Cardiac septum (tissue), 1 donor: ENCODE results near the gene COLEC12. TPM values are rescaled to one million over a fixed set of nuclear protein-coding genes. Genes with fewer than 3 reads are reported as not detected.

ENCODE experiments used
- DNase-seq: peaks from one replicate; pipeline ENCODE4 v3.0.0-alpha.2; 2020; ENCODE audit warnings: low spot score
- intact Hi-C: fragments of 100-400 bp; cut with DNase I; formaldehyde crosslinking; loops from one replicate; pipeline ENCODE4 v1.14.0; 2022
- total RNA-seq: library from RNA; stranded (reverse); fragmentation: NEBNext Ultra II Directional; extraction: Animal tissue kit (Norgen Biotek cat#: 25700); gene quantifications from one replicate; pipeline ENCODE4 v1.2.1, GENCODE V29; 2021
- donor health status: DM: no; HTN: no; CAD: no.

Gene COLEC12
- total RNA-seq, 1 donor from 2014 or later, result 5.5 TPM

DNA sequence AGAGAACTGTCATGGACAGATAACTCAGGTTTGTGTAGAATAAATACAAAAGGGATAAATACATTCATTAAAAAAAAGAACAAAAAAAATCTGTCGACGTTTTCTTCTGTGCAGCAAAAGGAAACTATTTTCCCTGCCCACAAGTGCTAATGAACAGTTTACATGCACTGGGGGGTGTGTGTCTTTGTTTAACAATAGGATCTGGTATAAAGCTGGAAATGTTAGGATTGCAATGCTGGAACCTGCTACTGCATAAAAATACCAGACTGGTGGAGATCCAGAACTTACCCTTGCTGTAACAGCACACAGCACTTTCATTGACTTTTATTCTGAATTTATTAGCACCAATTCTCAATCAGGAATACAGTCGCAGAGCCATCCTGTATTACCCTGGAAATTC lies 148.1 kb downstream of the COLEC12 start:
- DNase-seq, result no peak
- intact Hi-C loops, result no loop called here

DNA sequence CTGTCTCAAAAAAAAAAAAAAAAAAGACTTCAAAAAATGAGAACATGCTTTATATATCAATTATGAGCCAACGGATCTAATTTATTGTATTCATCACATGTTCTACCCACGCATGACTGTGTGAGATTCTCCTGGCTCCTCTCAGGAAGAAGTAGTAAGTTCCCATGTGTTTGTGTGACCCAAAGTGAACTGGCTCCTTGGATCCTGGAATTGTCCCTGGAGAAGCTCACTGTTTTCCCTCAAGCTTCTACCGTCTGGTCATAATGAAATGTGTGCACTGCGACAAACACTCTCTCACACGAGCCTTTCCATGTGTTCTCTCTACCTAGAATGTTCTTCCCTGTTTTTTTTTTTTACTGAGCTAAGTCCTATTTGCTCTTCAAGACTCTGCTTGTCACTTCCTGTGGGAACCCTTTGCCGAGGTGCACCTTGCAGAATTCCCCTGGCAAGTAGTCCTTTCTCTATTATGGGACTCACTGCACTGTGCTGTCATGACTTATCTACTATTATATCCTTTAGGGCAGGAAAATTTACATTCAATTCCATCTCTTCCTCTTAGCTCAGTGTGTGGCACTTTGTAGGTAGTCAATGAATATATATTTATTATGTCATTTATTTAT lies 149.4 kb downstream of the COLEC12 start:
- no peak for DNase-seq
- intact Hi-C loops, result no loop called here

DNA sequence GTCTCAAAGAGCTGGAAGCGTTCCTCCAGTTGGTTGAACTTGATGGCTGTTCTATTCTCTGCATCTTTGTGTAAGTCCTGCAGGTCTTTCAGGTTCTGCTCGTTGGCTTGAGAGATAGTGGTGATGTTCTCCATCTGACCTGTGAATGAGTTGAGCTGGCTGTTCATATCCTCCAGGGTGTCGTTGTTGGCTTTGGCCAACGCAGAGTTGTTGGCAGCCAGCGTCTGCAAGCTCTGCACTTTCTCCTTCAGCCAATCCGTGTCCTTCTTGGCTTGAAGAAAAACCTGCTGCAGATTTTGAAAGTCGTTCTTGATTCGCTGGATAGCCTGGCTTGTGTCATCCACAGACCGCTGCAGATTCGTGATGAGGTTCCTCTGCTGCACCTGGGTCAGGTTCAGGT lies 153.9 kb downstream of the COLEC12 start:
- no peak for DNase-seq
- intact Hi-C loops, result no loop called here

DNA sequence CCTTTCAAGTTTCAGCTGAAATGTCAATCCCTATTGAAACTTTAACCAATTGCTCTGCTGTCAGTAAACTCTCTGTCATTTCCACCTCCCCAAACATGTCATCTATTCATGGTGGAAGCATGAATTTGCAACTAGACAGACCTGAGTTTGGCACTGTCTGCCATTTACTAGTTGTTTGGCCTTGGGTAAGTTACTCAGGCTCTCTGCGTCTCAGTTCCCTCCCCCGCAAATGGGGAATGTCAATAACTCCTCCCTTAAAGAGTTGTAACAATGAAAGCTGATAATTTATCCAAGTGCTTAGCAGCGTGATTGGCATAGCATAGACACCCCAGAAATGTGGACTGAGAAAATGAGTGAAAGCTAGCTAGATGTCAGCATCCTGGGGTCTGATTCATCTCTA lies 159.4 kb downstream of the COLEC12 start:
- intact Hi-C loops, result no loop called here
- DNase-seq, result no peak

DNA sequence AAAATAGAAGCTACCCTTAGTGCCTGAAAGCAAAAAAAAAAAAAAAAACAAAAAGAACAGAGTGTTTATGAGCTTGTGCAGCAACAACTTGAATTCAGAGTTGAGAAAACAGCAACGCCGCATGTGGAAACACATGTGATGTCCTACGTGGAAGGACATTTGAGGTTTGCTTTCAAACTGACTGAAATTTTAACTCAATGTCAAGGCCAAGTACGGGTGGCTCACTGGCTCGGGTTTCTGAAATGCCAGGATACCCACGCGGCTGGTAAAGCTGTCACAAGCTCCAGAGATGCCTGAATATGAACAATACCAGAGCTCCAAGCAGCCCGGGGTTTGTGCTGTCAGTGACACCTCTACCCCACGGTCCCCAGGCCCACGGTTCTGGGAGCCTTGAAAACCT lies 160.5 kb downstream of the COLEC12 start:
- DNase-seq, result no peak
- intact Hi-C loops, result no loop called here

DNA sequence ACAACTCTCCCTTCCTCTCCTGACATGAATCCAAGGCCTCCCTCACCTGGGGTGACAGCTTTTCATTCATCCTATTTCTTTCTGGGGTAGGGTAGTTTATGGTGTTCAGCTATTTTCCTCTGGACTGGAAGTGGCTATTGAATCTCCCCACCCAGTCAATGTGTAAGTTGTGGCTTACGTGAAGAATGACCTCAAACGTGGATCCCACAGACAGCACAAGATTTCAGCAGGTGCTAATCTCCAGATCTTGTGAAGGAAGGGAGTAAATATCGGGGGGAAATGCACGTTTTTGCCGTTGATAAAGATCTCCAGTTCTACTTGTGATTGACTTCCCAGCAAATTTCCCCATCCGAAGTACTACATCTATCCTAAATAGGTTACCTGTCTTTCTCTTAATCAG lies 161.3 kb downstream of the COLEC12 start:
- intact Hi-C loops, result no loop called here

DNA sequence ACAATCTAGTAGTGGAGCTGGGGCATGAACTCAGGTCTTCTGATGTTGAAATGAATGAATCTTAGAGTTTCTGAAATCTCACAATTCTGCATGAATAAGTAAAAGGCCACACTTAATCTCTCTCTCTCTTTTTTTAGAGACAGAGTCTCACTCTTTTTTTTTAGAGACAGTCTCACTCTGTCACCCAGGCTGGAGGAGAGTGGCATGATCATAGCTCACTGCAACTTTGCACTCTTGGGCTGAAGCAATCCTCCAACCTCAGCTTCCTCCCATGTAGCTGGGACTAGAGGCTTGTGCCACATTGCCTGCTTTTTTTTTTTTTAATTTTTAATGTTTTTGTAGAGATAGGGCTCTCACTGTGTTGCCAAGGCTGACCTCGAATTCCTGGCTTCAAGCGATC lies 163.8 kb downstream of the COLEC12 start:
- intact Hi-C loops, result no loop called here
- no peak for DNase-seq

More for the DNA sequence above, 161.3 kb downstream of the COLEC12 start:
- DNase-seq, result peak; percentile 20

GRCh38 chr18:335733-336132 lies 164.8 kb downstream of the COLEC12 start:
- no peak for DNase-seq
- intact Hi-C loops, result no loop called here

DNA sequence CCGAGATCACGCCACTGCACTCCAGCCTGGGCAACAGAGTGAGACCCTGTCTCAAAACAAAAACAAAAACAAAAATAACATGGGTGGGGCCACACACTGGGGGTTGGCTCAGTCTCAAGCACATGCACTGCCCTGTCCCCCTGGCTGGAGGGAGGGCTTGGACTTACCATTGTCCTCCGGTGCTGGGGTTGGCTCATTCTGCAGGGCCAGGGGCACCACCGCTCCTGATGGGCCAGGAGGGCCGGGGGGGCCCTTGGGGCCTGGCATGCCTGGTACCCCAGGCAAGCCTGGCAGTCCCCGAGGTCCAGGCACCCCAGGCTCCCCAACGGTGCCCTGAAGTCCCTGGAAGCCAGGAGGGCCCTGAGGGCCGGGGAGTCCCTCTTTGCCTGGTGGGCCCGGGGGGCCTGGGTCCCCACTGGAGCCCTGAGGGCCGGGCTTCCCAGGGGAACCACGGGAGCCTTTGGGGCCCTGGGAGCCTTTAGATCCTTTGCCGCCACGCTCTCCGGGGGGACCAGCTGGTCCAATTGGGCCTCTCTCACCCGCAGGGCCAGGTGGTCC lies 165.8 kb downstream of the COLEC12 start:
- intact Hi-C loops, result loop anchor here (5.0 kb wide), 1 partner anchor 123 kb away; no protein-coding TSS in a partner anchor
- peak; percentile 66 for DNase-seq

DNA sequence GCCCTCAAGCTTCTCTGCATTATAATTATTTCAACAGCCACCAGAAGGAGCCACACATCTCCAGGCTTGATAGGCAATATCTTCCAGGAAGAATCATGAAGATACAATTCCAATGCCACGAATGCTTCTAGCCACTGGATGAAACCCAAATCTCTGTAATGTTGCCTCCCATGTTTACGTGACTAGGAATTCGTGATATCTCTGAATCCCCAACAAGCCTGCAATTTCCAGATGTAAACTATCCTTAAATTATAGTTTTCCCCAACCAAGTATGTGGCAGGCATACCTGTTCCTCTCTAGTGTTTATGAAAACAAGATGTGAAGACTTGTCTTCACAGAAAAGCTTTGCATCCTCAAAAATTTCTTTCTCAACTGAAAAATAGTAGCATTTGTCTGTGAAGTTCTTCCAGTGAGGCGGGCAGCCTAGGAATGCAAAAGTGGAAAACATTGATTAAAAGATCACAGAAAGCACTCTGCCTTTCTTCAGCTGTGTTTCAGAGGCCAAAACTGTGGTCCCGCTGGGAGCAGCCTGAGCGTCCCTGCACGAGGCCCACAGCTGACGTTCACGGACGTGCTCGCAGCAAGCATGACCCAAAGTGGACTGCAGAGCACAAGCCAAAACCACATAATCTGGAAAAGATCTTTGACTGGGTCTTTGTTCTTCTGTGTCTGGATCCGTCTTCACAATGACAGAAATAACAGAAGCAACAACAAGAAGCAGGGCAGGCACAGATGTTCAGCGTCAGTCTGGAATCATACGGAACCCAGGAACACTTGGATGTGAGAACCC lies 167.6 kb downstream of the COLEC12 start:
- DNase-seq, result no peak
- intact Hi-C loops, result loop anchor here (5.0 kb wide), 1 partner anchor 124 kb away; no protein-coding TSS in a partner anchor

DNA sequence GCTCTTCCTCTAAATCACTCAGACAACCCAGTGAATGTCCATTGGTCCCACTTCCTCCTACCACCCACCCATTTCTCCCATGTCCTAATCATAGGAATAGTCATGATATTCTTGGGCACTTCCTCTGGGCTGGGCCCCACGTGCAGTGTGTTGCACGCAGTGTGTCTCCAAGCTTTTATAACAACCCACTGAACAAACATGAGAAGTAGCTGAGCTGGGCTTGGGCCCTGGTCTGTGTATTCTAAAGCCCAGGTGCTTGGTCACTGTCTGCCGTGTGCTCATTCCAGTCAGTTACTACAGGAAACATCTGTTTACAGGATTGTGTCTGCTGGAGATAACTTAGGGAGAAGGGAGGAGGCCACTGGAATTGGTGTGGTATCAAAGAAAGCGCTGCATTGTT lies 168.5 kb downstream of the COLEC12 start:
- DNase-seq, result no peak

DNA sequence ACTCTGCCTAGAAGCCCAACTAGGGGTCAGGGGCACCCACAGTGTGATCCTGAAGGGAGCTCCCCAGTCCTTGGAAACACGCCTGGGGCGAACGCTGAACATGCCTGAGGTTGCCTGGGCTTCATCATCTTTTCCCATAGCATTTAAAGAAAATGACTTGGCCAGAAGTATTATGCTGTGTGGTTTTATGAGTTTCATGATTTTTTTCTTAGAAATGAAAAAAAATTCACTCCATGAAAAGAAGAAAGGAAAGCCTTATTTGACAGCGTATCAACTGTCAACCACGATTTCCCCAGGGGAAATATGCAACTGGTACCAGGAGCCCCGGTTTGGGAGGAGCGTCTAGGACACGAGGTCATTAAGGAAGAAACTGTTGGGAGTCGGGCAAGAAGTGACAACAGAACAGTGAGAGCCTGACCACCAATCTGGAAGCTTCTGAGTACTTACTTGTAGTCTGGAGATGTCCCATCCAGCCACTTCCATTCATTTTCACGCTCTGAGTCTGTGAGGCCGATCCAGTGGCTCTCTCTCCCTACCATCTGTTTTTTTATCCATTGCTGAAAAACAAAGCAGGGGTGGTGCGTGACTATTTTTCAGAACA lies 169.2 kb downstream of the COLEC12 start:
- no peak for DNase-seq
- intact Hi-C loops, result loop anchor here (5.0 kb wide), 1 partner anchor 126 kb away; no protein-coding TSS in a partner anchor

More for the DNA sequence above, 168.5 kb downstream of the COLEC12 start:
- intact Hi-C loops, result loop anchor here (5.0 kb wide), 1 partner anchor 125 kb away; no protein-coding TSS in a partner anchor

- no peak for DNase-seq
- intact Hi-C loops, result no loop called here
Measured at GRCh38 chr18:328928-329327, 171.6 kb downstream of the COLEC12 start.

- intact Hi-C loops, result no loop called here
- DNase-seq, result peak; percentile 24
Measured at GRCh38 chr18:326846-327245, 173.7 kb downstream of the COLEC12 start.

- no peak for DNase-seq
Measured at GRCh38 chr18:323253-323622, 177.3 kb downstream of the COLEC12 start.

GRCh38 chr18:321865-322467 lies 178.5 kb downstream of the COLEC12 start:
- no peak for DNase-seq
- intact Hi-C loops, result no loop called here

More at GRCh38 chr18:323253-323622, 177.3 kb downstream of the COLEC12 start:
- intact Hi-C loops, result no loop called here

DNA sequence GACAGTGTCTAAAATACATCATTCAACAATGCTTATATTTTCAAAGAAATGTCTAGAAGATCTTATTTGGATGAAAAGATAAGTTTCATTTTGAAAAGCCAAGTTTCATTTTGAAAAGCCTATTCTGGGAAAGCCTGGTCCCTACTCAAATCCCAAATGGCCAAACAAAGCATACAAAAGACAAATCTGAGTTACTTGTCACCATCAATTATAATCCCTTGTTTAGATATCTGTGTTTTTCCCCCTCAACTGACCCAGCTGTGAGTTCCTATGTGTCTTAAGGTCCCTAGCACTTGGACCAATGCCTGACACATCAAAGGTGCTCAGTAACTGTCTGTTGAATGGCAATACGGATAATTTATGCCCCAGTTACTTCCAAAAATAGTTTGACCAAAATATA lies 180.3 kb downstream of the COLEC12 start:
- intact Hi-C loops, result no loop called here

GRCh38 chr18:319720-320119 lies 180.8 kb downstream of the COLEC12 start:
- intact Hi-C loops, result no loop called here
- no peak for DNase-seq

More for the DNA sequence above, 180.3 kb downstream of the COLEC12 start:
- no peak for DNase-seq

DNA sequence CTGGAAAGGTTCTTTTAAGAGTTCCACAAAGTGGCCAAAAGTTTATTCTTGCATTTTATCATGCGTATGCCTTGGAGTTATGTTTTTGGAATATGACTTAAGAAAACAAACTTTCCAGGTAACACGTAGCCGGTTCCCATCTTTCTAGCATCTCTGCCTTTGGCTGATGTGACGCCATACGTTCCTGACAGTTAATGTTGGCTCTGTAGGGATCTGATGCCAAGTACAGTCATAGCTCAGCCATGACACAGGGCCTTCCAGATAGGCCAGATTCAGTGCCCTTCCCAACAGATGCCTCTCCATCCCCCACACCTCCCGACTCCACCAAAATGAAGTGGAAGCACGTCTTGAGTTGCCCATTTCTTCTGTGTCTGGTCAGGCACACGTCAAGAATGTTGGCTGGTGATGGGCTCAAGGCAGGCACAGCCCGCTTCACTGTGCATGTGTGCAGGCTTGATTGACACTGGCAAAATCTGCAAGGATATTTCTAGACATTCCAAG lies 181.7 kb downstream of the COLEC12 start:
- no peak for DNase-seq

GRCh38 chr18:317618-318017 lies 182.9 kb downstream of the COLEC12 start:
- intact Hi-C loops, result no loop called here
- DNase-seq, result peak; percentile 27

More for the DNA sequence above, 181.7 kb downstream of the COLEC12 start:
- intact Hi-C loops, result no loop called here
